ENCODE results near the gene HSPA14. TPM values are rescaled to one million over a fixed set of nuclear protein-coding genes. Genes with fewer than 3 reads are reported as not detected.
"Not testable (repeated sequence)": the region's sequence is repeated elsewhere in the genome, so short reads cannot be mapped to it uniquely, and the experiment has no call there.

The HSPA14 gene
- polyA plus RNA-seq, 4 donors, result 17.1 to 25.8 (median 20.6) TPM

GRCh38 chr10:14837003-14837756 is 926 bp upstream of the HSPA14 start:
- peak in 2 of 4 donors; percentile 75 to 80 for DNase-seq (ENCODE audit: low read depth in 4 of 4, low spot score in 2 of 4)

- DNase-seq (ENCODE audit: low read depth in 4 of 4, low spot score in 2 of 4), result peak; percentile 31 to 48 (median 34)
Measured at GRCh38 chr10:14838582-14839304, 637 bp downstream of the HSPA14 start.

GRCh38 chr10:14839305-14839695 is 1.2 kb downstream of the HSPA14 start:
- DNase-seq (ENCODE audit: low read depth in 4 of 4, low spot score in 2 of 4), result no peak

- no peak for DNase-seq (ENCODE audit: low read depth in 4 of 4, low spot score in 2 of 4)
Measured at GRCh38 chr10:14840178-14840577, 2.1 kb downstream of the HSPA14 start.

GRCh38 chr10:14843327-14843988 is 5.4 kb downstream of the HSPA14 start:
- no peak for DNase-seq (ENCODE audit: low read depth in 4 of 4, low spot score in 2 of 4)

GRCh38 chr10:14844948-14845347 is 6.8 kb downstream of the HSPA14 start:
- DNase-seq (ENCODE audit: low read depth in 4 of 4, low spot score in 2 of 4), result no peak

GRCh38 chr10:14852236-14852635 is 14.1 kb downstream of the HSPA14 start:
- DNase-seq (ENCODE audit: low read depth in 4 of 4, low spot score in 2 of 4), result no peak

GRCh38 chr10:14855453-14855852 is 17.3 kb downstream of the HSPA14 start:
- DNase-seq (ENCODE audit: low read depth in 4 of 4, low spot score in 2 of 4), result no peak

GRCh38 chr10:14858338-14858960 is 20.3 kb downstream of the HSPA14 start:
- DNase-seq (ENCODE audit: low read depth in 4 of 4, low spot score in 2 of 4), result no peak

GRCh38 chr10:14859043-14859442 is 20.9 kb downstream of the HSPA14 start:
- no peak for DNase-seq (ENCODE audit: low read depth in 4 of 4, low spot score in 2 of 4)

- no peak for DNase-seq (ENCODE audit: low read depth in 4 of 4, low spot score in 2 of 4)
Measured at GRCh38 chr10:14859775-14860174, 21.7 kb downstream of the HSPA14 start.

- no peak for DNase-seq (ENCODE audit: low read depth in 4 of 4, low spot score in 2 of 4)
Measured at GRCh38 chr10:14860791-14861190, 22.7 kb downstream of the HSPA14 start.

- DNase-seq (ENCODE audit: low read depth in 4 of 4, low spot score in 2 of 4), result not testable (repeated sequence)
Measured at GRCh38 chr10:14864466-14864865, 26.4 kb downstream of the HSPA14 start.

- DNase-seq (ENCODE audit: low read depth in 4 of 4, low spot score in 2 of 4), result not testable (repeated sequence)
Measured at GRCh38 chr10:14864871-14865270, 26.8 kb downstream of the HSPA14 start.

GRCh38 chr10:14873090-14873760 is 35.1 kb downstream of the HSPA14 start:
- DNase-seq (ENCODE audit: low read depth in 4 of 4, low spot score in 2 of 4), result no peak

- no peak for DNase-seq (ENCODE audit: low read depth in 4 of 4, low spot score in 2 of 4)
Measured at GRCh38 chr10:14875941-14876340, 37.8 kb downstream of the HSPA14 start.

GRCh38 chr10:14876764-14877163 is 38.7 kb downstream of the HSPA14 start:
- no peak for DNase-seq (ENCODE audit: low read depth in 4 of 4, low spot score in 2 of 4)

GRCh38 chr10:14878266-14879123 is 40.4 kb downstream of the HSPA14 start, which contains the start of gene SUV39H2:
TSS of gene SUV39H2 (plus strand) at chr10:14878866. CDS start at chr10:14878889, 23 bp downstream.
- DNase-seq (ENCODE audit: low read depth in 4 of 4, low spot score in 2 of 4), result peak; percentile 86 to 91 (median 88)
